SH-SY5Y (cell line): ENCODE results near the gene ARHGAP9.

Experiments used
- GATA2 ChIP-seq: IDR thresholded peaks from 2 replicates; pipeline ENCODE4 v1.6.1; 2011; ENCODE audit warnings: mild to moderate bottlenecking, low read depth, low read length
- GATA3 ChIP-seq: IDR thresholded peaks from 2 replicates; pipeline ENCODE4 v1.6.1; 2011; ENCODE audit warnings: low read depth, mild to moderate bottlenecking, low read length, moderate library complexity

DNA sequence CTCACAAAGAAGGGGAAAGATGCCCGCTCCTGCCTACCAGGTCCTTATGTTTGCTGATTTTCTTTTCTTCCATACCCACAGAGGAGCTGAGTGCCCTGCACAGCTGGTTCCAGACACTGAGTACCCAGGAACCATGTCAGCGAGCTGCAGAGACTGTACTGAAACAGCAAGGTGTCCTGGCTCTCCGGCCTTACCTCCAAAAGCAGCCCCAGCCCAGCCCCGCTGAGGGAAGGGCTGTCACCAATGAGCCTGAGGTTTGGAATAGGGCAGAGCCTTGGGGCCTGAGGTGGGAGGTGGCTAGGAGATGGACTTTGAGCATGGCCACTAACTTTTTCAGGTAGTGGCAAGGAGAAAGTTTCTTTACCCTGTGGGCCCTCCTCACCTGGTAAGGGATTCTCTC is 10.5 kb upstream of the ARHGAP9 start:
- TF ChIP-seq GATA2 (no peak), GATA3 (no peak)
